NT2/D1 (cell line): Measurements from ENCODE around the gene TMEM271.

ENCODE experiments used
- SUZ12 ChIP-seq: IDR thresholded peaks from 2 replicates; pipeline ENCODE4 v1.6.1; 2011; ENCODE audit not compliant: insufficient read length, insufficient read depth; ENCODE audit errors: extremely low read depth
- YY1 ChIP-seq: IDR thresholded peaks from 2 replicates; pipeline ENCODE4 v1.6.1; 2011; ENCODE audit not compliant: insufficient read length, insufficient read depth
- ZNF274 ChIP-seq: IDR thresholded peaks from 2 replicates; pipeline ENCODE4 v1.6.1; 2011; ENCODE audit warnings: mild to moderate bottlenecking, low read depth, low read length

GRCh38 chr4:529563-529962 is 46.5 kb downstream of the TMEM271 start:
- TF ChIP-seq YY1 (no peak), SUZ12 (no peak), ZNF274 (no peak)
